A673 (cell line): ENCODE results near the gene ANKRD36B.
"Not testable (repeated sequence)": the region's sequence is repeated elsewhere in the genome, so short reads cannot be mapped to it uniquely, and the experiment has no call there.

Experiments used
- EZH2 ChIP-seq: fragments of 200-600 bp; sonication (generic); IDR thresholded peaks from 2 replicates; pipeline ENCODE4 v1.6.1; 2017; ENCODE audit warnings: borderline replicate concordance, low read depth, mild to moderate bottlenecking, mixed read lengths, antibody characterized with exemption, low read length; ENCODE audit not compliant: poor library complexity, severe bottlenecking
- TF ChIP-seq, protein P1 (sequence below): fragments of 300-800, 200-600 bp; sonication (generic); conservative IDR thresholded peaks from 2 replicates; pipeline ENCODE4 v1.5.1; 2017; ENCODE audit warnings: low read depth, mild to moderate bottlenecking, antibody characterized with exemption, low read length, moderate library complexity, mixed read lengths

DNA sequence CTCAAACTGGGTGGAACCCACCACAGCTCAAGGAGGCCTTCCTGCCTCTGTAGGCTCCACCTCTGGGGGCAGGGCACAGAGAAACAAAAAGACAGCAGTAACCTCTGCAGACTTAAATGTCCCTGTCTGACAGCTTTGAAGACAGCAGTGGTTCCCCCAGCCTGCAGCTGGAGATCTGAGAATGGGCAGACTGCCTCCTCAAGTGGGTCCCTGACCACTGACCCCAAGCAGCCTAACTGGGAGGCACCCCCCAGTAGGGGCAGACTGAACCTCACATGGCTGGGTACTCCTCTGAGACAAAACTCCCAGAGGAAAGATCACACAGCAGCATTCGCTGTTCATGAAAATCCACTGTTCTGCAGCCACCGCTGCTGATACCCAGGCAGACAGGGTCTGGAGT lies 63.8 kb downstream of the ANKRD36B start:
- TF ChIP-seq, protein P1, sequence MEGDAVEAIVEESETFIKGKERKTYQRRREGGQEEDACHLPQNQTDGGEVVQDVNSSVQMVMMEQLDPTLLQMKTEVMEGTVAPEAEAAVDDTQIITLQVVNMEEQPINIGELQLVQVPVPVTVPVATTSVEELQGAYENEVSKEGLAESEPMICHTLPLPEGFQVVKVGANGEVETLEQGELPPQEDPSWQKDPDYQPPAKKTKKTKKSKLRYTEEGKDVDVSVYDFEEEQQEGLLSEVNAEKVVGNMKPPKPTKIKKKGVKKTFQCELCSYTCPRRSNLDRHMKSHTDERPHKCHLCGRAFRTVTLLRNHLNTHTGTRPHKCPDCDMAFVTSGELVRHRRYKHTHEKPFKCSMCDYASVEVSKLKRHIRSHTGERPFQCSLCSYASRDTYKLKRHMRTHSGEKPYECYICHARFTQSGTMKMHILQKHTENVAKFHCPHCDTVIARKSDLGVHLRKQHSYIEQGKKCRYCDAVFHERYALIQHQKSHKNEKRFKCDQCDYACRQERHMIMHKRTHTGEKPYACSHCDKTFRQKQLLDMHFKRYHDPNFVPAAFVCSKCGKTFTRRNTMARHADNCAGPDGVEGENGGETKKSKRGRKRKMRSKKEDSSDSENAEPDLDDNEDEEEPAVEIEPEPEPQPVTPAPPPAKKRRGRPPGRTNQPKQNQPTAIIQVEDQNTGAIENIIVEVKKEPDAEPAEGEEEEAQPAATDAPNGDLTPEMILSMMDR = not testable (repeated sequence)
- not testable (repeated sequence) for TF ChIP-seq EZH2
